HG03469 (cell line): ENCODE results near the gene SGO1.
"Not testable (repeated sequence)": the region's sequence is repeated elsewhere in the genome, so short reads cannot be mapped to it uniquely, and the experiment has no call there.

Experiments
- ATAC-seq: cut with Tn5 transposase; IDR thresholded peaks from one replicate; pipeline ENCODE4 v1.9.1; 2021; ENCODE audit warnings: mild to moderate bottlenecking, moderate library complexity, moderate number of reproducible peaks; ENCODE audit not compliant: unreplicated experiment

SGO1 gene

DNA sequence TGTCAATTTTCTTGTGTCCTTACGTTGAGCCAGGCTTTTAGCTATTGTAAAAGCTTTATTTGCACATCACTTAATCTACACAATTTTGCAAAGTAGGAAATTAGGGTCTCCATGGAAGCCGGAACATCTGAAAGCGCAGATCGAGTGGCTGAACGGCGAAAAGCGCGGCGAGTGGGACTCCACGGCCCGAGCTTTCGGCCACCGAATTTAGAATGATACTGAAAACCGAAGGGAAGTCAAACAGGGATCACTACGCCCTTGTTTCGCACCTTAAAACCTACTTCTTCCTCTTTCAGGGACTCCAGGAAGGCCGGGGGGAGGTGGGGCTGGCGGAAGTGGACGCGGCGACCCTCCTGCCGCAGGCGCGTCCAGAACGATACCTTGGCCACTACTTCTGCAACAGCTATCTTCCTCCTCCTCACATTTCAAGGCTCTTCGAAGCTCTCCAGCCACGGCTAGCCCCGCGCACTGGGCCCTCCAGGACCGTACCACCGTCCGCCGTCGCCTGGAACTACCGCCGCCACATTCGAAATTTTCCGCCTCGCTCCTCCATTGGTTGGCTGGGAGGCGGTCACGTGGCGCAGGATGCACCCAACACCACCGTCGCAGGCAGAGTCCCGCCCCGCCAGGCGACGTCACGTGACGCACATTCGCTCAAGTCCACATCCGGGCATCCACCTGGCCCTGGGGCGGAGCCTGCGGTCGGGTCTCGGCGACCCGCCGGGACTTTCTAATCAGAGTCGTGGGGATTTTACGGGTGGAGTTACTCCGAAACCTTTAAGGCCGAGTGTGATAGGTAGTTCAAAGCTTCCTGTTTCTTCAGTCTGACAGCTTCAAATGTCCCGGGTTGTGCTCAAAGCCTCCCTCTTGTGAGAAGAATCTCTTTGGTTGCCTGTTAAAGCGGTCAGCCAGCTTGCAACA lies at the start of gene SGO1:
SGO1 (minus strand) TSS at position 528 of the 921 bp plus-strand sequence. CDS start 2,179 bp downstream, outside the sequence.
- peak; percentile 94 for ATAC-seq

DNA sequence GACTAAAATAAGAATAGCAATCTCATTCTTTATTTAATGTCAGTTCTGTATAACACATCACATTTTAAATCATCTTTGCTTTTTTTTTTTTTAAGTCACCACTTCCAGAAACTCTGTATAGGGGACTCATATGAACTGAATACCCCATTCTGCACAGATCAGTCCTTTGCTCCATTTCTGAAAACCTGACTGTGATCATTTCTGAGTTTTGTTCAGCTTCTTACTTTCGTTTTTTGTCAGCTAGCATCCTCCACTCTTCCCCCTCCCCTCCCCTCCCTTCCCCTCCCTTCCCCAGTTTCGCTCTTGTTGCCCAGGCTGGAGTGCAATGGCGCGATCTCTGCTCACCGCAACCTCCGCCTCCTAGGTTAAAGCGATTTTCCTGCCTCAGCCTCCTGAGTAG lies 49.8 kb upstream of the SGO1 start:
- ATAC-seq, result no peak

DNA sequence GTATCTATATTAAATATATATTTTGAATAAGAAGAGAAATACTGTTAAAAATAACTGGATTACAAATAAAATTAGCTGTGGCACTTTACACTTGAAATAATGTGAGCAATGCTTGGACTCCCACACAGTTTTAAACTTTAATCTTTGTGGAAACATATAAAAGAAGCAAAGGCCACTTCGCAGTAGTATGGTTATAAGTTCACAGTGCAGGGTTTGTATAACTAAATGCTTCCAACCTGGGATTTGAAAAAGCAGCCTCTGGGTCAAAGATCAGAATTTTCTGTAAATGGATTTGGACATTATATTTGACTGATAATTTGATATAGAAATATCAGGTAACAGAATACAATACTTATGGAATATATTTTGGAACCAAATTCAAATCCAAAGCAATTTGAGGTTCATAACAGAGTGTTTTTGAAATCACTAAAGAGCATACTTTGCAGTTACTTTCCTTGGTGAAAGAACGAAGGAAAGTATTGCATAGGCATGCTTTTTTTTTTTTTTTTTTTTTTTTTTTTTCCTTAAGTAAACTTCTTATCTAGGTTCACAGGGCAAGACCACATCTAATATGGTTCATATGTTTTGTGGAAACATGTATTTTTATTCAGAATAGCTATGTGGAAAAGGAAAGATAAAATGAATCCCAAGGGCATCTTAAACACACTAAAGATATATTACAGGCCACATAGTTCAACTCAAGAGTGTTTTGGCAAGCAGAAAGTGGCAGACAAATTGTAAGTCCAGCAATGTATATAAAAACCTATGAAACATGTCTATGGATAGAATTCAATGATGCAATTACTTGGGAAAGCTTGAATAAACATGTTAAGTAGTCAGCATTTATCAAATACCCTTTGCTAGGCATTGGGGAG lies 47.1 kb upstream of the SGO1 start:
- ATAC-seq, result no peak

DNA sequence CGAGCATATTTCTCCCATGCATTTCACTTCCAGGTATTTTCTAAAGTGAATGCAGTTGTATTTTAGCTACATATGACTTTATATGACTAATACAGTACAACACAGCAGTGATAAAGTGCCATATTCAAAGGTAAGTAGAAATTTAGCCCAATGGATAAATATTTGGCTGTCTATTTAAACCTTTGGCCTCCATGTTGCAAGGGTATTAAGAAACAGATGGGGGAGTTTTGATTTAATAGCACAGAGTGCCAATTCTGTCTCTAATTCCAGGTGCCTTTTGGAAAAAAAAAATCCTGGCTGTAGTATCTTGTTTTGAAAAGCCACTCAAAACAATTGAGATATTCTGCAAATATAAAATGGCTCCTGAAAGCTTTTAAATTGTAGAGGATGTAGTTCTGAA lies 44.9 kb upstream of the SGO1 start:
- ATAC-seq, result no peak

DNA sequence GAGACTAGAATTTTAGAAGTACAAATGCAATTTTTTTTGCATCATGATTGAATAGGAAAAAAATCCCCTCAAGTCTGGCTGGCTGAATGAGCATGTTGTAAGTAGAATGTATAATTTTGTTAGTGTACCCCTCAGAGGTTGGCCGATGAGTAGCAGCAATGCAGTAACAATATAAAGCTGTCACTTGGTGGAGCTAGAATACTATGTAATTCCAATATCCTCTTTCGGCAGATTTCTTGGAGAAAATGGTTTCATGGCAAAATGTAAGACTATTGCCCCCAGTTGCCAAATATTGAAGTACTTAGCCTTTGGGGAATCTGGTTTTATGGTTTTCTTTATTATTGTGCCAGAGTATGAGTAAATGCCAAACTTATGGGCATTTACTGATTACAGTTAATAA lies 39.8 kb upstream of the SGO1 start:
- no peak for ATAC-seq

DNA sequence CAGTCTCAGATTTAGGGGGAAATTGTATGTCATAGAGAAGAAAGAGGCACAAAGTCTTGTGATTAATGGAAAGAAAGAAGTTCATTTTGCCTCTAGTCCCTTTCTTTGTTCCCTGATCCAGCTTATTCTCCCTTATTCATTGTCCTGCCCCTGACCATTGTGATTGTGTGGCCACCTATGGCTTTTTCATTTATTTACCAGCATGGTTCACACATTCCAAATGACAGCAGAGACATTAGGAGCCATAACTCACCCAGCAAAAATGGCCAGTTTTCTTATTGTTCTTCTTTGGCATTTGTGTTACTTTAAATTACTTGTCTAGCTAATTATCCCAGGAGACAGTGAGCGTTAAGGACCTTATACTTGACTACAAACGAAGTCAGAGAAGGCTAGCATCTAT lies 36.3 kb upstream of the SGO1 start:
- ATAC-seq, result no peak

DNA sequence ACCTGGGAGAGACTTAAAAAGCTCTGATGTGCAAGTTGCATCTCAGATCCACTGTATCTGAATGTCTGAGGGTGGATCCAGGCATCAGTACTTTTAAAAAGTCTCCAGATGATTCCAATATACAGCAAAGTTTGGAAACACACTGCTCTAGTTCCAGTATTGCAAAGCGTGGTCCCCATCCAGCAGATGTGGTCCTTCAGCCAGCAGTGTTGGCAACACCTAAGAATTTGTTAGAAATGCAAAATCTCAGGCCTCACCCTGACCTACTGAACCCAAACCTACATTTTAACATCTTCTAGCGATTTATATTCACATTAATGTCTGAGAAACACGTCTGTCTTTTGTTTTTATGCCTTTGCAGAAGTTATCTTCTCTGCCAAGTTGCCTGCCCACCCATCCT lies 32.2 kb upstream of the SGO1 start:
- ATAC-seq, result no peak

DNA sequence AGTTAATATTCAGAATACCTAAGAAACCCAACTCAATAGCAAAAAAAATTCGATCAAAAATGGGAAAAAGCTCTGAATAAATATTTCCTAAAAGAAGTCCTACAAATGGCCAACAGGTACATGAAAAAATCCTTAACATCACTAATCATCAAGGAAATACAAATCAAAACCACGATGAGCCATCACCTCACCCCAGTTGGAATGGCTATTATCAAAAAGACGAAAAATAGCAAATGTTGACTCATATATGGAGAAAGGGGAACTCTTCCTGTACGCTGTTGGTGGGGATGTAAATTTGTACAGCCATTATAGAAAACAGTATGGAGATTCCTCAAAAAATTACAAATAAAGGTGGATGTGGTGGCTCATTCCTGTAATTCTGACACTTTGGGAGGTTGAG lies 29.6 kb upstream of the SGO1 start:
- ATAC-seq, result no peak

DNA sequence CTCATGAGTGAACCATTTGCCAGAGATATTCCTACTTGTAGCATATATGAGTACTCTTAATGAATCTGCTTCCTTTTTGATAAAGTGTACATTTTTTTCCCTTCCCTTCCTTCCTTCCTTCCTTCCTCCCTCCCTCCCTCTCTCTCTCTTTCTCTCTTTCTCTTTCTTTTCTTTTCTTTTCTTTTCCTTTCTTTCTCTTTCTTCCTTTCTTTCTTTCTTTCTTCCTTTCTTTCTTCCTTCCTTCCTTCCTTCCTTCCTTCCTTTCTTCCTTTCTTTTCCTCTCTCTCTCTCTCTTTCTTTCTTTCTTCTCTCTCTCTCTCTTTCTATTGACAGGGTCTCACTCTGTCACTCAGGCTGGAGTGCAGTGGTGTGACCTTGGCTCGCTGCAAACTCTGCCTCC lies 27.5 kb upstream of the SGO1 start:
- ATAC-seq, result not testable (repeated sequence)

DNA sequence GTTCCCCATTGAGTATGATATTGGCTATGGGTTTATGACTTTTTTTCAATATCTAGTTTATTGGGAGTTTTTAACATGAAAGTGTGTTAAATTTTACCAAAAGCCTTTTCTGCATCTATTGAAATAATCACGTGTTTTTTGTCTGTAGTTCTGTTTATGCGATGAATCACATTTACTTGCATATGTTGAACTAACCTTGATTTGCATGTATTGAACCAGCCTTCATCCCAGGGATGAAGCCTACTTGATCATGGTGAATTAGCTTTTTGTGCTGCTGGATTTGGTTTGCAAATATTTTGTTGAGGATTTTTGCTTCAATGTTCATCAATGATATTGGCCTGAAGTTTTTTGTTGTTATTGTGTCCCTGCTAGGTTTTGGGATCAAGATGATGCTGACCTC lies 21.9 kb upstream of the SGO1 start:
- not testable (repeated sequence) for ATAC-seq

DNA sequence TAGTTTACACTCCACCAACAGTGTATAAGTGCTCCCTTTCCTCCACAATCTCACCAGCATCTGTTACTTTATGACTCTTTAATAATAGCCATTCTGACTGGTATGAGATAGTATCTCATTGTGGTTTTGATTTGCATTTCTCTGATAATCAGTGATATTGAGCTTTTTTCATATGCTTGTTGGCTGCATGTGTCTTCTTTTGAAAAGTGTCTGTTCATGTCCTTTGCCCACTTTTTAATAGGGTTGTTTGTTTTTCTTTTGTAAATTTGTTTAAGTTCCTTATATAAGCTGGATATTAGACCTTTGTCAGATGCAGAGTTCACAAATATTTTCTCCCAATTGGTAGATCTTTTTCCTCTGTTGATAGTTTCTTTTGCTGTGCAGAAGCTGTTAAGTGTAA lies 19.9 kb upstream of the SGO1 start:
- ATAC-seq, result not testable (repeated sequence)

DNA sequence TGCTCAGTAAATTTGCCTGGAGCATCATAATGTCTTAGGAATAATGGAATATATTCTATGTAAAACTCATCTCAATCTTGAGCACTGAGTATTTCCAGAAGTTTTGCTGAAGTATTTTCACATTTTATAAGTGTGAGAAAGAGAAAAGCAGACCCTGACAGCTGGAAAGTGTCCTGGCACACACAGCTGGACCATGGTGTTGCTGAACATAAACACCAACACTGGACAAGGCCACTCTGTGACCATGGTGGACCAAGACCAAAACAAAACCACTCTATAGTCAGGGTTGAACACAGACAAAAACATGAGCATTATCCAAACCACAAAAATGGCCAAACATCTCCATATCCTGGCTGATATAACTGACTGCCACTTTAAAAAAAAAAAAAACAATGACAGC lies 15.1 kb upstream of the SGO1 start:
- no peak for ATAC-seq

DNA sequence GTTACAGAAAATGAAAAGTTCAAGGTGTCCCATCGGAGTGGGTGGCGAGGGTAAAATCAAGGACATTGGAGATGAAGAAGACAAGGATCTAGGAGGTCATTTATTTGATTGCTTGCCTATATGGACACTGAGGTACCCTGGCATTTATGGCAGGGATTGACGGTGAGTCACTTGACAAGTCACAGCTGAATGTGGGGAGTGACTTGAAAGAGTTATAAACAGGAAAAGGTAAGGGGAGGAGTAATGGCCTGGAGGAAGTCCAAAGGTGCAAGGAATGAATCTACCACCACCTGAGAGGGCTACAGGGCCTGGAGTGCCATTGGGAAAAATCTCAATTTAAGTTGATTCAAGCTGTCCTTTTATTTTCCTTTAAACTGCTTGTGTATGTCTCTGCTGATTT lies 11.8 kb upstream of the SGO1 start:
- no peak for ATAC-seq

DNA sequence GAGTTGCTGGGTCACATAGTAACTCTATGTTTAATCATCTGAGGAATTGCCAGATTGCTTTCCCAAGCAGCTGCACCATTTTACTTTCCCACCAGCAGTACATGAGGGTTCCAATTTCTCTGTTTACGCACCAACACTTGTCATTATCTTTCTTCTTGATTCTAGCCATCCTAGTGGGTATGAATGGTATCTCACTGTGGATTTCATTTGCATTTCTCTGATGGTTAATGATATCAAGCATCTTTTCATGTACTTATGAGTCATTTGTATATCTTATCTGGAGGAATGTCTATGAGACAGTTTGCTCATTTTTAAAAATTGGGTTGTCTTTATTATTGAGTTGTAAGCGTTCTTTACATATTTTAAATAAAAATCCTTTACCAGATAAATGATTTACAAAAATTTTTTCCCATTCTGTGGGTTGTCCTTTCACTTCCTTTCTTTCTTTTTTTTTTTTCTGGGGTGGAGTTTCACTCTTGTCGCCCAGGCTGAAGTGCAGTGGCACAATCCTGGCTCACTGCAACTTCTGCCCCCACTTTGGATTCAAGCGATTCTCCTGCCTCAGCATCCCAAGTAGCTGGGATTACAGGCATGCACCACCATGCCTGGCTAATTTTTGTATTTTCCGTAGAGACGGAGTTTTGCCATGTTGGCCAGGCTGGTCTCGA lies 8.9 kb upstream of the SGO1 start:
- no peak for ATAC-seq

DNA sequence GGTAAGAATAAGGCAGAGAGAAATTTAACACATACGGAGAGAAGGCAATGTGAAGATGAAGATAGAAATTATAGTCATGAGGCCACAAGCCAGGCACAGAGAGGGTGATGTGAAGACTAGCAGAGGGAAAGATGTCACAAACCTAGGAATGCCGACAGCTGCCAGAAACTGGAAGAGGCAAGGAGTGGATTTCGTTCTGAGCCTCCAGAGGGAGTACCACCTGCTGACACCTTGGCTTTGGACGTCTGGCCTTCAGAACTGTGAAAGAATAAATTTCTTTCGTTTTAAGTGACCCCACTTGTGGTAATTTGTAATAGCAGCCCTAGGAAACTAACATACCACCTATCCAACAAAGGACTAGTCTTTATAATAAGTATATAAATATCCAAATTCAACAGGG lies 5.0 kb upstream of the SGO1 start:
- ATAC-seq, result no peak

DNA sequence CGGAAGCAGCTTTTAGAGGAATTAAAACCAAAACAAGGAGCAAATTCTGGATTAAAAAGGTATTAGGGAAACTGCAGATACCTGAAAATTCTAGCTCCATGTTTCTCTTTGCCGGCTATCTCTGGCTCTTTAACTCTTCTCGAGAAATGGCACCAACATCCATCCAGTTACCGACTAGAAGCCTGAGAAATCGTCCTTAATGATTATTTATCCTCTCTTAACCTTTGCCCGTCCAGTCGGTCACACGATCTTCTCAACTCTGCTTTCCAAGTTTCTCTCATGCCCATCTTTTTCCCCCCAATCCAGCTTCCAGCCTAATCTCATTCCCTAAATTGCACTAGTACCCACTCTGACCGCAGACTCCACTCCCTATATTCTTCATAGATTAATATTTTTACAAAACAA lies 596 bp upstream of the SGO1 start:
- no peak for ATAC-seq

DNA sequence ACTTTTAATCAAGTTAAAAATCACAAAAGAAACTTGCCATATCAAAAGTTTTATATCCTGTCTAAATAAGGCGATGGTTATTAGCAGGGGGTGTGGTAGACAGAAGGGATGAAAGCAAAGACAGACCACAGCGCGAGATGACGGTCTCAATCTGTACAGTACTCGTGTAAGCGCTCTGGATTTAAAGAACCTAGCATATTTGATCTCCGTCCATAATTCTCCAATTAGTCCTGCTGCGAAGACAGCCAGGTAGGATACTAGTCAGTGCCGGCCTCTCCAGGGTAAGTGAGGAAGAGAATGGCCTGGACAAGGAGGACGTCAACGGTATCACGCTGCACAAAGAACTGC lies 701 bp downstream of the SGO1 start:
- no peak for ATAC-seq

DNA sequence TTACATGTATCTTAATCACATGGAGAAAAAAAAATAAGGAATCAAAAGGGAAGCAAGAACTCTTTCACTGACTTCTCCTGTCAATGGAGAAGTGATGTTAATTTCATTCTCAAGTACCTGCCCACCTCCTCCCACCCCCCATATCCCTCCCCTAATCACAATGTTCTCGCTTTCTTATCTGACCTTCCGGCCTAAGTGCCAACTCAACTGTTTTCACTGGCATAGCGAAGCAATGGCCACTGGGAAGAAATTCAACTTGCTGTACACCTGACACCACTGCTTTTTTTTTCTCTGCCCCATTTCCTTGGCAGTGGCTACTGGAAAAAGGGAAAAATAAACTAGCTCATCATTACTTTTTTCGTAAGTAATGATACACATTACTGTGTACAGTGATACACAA lies 3.8 kb downstream of the SGO1 start:
- no peak for ATAC-seq

DNA sequence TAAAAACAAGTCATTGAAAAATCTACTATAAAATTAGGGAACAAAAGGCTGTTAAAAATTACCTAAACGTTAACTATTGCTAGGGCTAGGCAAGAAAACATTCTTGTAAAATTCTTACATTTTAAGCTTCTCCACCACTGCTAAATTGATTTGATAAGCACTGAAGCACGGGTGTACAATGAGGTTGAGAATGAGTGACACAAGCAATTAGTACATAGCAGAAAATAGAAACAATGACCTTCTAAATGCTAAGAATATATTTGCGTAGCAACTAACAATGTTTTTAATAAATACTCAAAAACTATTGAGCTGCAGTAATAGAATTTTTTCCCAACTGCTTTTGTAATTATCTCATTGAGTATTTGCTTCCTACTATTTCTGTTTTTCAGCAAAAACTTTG lies 4.7 kb downstream of the SGO1 start:
- no peak for ATAC-seq

DNA sequence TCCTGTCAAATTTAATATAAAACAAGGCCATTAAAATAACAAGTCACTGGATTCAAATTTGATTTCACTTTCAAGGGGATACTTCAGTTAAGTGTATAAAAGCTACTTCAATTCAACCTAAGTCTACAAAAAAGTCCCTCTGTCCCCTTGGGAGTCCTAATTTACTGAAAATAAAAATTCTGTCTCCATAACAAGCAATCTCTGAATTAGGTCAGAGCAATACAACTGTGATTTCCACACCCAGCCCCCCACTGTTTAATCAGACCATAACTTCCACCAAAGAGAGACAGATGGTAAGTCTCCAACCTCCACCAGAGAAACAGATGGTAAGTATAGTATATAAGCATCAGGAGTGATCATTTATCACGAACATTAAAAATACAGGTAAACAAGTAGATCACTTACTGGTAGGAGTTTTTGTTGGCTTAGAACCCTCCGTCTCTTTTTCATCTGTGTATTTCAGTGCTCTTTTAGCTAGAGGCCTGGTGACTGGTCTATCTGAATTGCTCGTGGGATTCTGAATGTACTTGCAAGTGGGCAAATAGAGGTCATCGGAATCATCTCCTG lies 12.1 kb downstream of the SGO1 start:
- ATAC-seq, result no peak

DNA sequence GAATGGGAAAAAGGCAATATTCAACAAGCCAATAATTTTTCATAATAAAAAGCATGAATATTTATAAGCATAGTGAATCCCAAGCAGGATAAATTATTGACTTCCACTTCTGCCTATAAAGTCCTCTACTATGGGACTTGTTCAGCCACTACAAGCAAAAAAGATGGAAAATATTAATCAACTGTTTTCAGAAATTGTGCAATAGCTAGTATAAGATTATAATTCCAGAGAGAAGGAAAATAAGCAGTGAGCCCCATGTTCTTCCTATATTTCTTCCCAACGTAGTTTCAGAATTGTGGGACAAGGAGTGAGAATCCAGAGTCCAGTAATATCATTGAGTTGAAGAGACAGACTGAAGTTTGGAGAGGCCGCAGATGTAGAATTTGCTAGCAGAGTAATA lies 24.3 kb downstream of the SGO1 start:
- no peak for ATAC-seq
